Measurements from ENCODE around the gene FAIM2. TPM values are rescaled to one million over a fixed set of nuclear protein-coding genes. Genes with fewer than 3 reads are reported as not detected.
"Not testable (repeated sequence)": the region's sequence is repeated elsewhere in the genome, so short reads cannot be mapped to it uniquely, and the experiment has no call there.

Gene FAIM2
- total RNA-seq, 1 experiment from 2014 or later = 49.8 TPM

DNA sequence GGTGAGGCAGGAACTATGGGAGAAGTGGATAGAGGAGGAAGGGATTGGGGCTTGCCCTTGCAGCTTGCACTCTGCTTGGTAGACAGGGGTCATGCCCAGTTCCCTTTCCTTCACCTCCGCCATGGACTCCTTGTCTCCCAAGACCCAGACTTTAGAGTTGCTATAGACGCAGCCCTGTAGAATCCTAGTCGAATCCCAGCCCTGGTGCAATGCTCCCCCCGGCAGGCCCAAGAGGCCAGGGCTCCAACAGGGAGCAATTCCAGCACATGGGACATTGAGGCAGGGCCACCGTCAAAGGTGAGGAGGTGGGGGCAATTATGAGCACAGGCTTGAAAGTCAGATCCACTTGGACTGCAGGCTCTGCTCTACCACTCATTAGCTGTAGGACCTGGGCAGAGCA is 31.3 kb downstream of the FAIM2 start:
- H3K4me1 ChIP-seq (ENCODE audit: low read length) = peaks cover 81% of the 10 kb centered on the region
- no peaks in the 10 kb centered on the region for H3K79me2 ChIP-seq (ENCODE audit: low read length)
- H4K20me1 ChIP-seq (ENCODE audit: insufficient read depth, low read depth, low read length) = no peaks in the 10 kb centered on the region
- no peaks in the 10 kb centered on the region for H3K36me3 ChIP-seq (ENCODE audit: insufficient read depth, low read length)
- H3K4me2 ChIP-seq (ENCODE audit: low read depth, low read length, poor library complexity, severe bottlenecking) = peak overlapping the region; percentile 52
- peak overlapping the region; percentile 95 for H3K27ac ChIP-seq (ENCODE audit: low read length)
- H2AFZ ChIP-seq (ENCODE audit: low read length) = no peak overlapping the region
- peak overlapping the region; percentile 65 for H3K9ac ChIP-seq (ENCODE audit: low read length)
- H3K9me2 ChIP-seq (replicated peaks; ENCODE audit: insufficient read depth, low read length) = no peaks in the 10 kb centered on the region
- no peaks in the 10 kb centered on the region for H3K27me3 ChIP-seq (ENCODE audit: low read length)
- H3K9me3 ChIP-seq (ENCODE audit: low read length) = no peaks in the 10 kb centered on the region
- peak overlapping the region; percentile 11; the same call in 1 of the 2 replicates for H3K4me3 ChIP-seq (ENCODE audit: low read length)
- DNase-seq = no peak

DNA sequence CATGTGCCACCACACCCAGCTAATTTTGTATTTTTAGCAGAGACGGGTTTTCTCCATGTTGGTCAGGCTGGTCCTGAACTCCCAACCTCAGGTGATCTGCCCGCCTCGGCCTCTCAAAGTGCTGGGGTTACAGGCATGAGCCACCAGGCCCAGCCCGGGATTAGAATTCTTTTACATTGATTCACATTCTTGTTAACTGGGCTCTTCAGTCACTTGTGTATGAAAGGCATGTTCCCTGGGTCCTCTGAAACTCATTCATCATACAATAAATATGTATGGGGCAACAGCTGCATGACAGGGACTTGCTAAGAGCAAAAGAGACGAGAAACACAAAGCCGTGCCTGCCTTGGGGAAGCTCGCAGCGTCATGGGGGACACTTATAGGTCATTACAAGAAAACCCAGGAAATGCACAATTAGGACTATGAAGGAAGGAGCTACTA is 31.9 kb downstream of the FAIM2 start:
- Histone ChIP-seq H3K27ac (ENCODE audit: low read length) (peak overlapping the region; percentile 95), H3K4me1 (ENCODE audit: low read length) (peaks cover 86% of the 10 kb centered on the region), H3K4me2 (ENCODE audit: low read depth, low read length, poor library complexity, severe bottlenecking) (peak overlapping the region; percentile 52), H3K9ac (ENCODE audit: low read length) (peak overlapping the region; percentile 65)
- not testable (repeated sequence) for H3K9me3 ChIP-seq (ENCODE audit: low read length); H3K36me3 ChIP-seq (ENCODE audit: insufficient read depth, low read length); H4K20me1 ChIP-seq (ENCODE audit: insufficient read depth, low read depth, low read length); H3K27me3 ChIP-seq (ENCODE audit: low read length); H3K79me2 ChIP-seq (ENCODE audit: low read length); H3K4me3 ChIP-seq (ENCODE audit: low read length); DNase-seq; H2AFZ ChIP-seq (ENCODE audit: low read length); H3K9me2 ChIP-seq (replicated peaks; ENCODE audit: insufficient read depth, low read length)

DNA sequence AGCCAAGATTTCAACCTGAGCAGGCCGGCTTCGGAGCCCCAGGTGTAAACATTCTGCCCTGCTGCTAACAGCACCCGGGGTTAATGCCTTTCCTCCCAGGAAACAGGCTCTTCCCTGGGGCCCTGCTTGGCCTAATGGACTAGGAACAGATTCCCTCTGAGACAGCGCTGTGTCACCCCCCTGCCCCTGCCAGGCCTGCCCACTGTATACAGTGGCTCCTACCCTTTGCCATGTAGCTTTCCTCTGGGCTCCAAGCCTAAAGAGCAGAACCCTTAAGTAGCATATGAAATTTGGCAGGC is 32.5 kb downstream of the FAIM2 start:
- Histone ChIP-seq H3K4me1 (ENCODE audit: low read length) (peaks cover 88% of the 10 kb centered on the region), H3K4me3 (ENCODE audit: low read length) (no peak overlapping the region), H3K36me3 (ENCODE audit: insufficient read depth, low read length) (no peaks in the 10 kb centered on the region), H3K9me2 (replicated peaks; ENCODE audit: insufficient read depth, low read length) (no peaks in the 10 kb centered on the region), H3K79me2 (ENCODE audit: low read length) (no peaks in the 10 kb centered on the region), H3K27me3 (ENCODE audit: low read length) (no peaks in the 10 kb centered on the region), H2AFZ (ENCODE audit: low read length) (no peak overlapping the region), H3K4me2 (ENCODE audit: low read depth, low read length, poor library complexity, severe bottlenecking) (no peak overlapping the region), H3K9ac (ENCODE audit: low read length) (peak overlapping the region; percentile 79), H3K27ac (ENCODE audit: low read length) (peak overlapping the region; percentile 95), H3K9me3 (ENCODE audit: low read length) (no peaks in the 10 kb centered on the region), H4K20me1 (ENCODE audit: insufficient read depth, low read depth, low read length) (no peaks in the 10 kb centered on the region)
- no peak for DNase-seq

DNA sequence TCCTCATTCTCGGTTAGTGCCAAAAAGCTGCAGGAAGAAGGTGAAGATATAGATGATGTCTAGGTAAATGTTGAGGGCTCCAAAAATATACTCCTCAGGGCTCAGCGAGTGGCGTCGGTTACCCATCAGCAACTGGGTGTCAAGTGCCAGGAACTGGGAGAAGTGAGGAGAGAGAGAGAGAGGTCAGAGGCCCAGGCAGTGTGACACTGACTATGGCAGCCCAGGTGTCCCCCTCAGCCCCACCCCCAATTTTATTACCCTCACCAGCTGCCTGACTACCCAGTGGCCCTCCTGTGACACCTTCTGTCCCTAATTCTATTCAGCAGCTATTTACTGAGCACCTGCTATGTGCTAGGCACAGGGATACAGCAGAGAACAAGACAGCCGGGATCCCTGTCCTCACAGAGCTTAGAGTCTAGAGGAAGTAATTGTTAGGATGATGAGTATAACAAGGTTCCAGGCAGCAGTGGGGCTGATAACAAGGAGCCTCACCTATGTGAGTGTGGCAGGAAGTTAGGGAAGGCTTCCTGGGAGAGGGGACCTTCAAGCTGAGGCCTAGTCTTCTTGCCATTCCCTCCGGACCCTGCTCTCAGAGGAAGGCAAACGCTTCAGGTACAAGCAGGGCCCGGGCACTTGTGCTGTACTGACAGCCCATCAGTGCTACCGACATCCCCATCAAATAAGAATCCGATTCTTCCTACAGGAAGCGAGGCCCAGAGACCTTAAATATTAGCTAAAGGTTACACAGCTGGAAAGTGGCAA is 33.0 kb downstream of the FAIM2 start:
- Histone ChIP-seq H3K4me2 (ENCODE audit: low read depth, low read length, poor library complexity, severe bottlenecking) (peak overlapping the region; percentile 66), H3K27ac (ENCODE audit: low read length) (peak overlapping the region; percentile 95), H3K9me2 (replicated peaks; ENCODE audit: insufficient read depth, low read length) (no peaks in the 10 kb centered on the region), H3K9me3 (ENCODE audit: low read length) (no peaks in the 10 kb centered on the region), H4K20me1 (ENCODE audit: insufficient read depth, low read depth, low read length) (no peaks in the 10 kb centered on the region), H3K36me3 (ENCODE audit: insufficient read depth, low read length) (no peaks in the 10 kb centered on the region), H3K79me2 (ENCODE audit: low read length) (no peaks in the 10 kb centered on the region), H3K4me3 (ENCODE audit: low read length) (peak overlapping the region; percentile 54), H3K27me3 (ENCODE audit: low read length) (no peaks in the 10 kb centered on the region), H3K4me1 (ENCODE audit: low read length) (peaks cover 88% of the 10 kb centered on the region), H2AFZ (ENCODE audit: low read length) (no peak overlapping the region), H3K9ac (ENCODE audit: low read length) (peak overlapping the region; percentile 79)
- peak; percentile 75 for DNase-seq

DNA sequence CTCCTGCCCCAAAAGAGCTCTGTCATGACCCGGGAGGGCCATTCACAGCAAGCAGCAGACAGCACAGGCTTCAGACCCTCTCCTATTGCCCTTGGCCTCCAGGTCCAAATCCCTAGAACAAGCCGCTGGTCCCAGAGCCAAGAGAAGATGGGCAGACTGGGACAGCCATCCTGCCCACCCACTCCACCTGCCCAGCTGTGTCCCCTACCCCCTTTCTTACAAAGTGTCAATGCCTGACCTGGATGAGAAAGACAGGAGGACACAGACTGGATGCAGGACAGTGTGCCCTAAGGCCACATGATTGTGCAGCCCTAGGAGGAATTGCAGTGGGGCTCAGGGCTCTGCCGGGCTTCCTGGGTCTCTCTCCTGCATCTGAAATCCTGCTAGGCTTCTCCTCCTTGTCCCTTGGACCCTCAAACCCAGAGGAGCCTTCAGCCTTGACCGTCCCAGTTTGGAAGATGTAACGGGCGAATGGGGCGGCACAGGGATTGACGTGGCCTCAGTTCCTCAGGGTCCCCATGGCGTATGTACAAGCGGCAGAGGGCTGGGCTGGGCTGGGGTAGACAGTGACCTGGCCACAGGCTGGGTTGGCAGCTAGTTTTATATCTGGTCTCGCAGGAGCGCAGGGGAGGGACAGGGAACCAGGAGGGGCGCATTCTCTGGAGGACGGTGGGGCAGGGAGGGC is 33.7 kb downstream of the FAIM2 start:
- Histone ChIP-seq H3K9ac (ENCODE audit: low read length) (peak overlapping the region; percentile 79), H3K36me3 (ENCODE audit: insufficient read depth, low read length) (no peaks in the 10 kb centered on the region), H3K4me2 (ENCODE audit: low read depth, low read length, poor library complexity, severe bottlenecking) (peak overlapping the region; percentile 66), H3K9me2 (replicated peaks; ENCODE audit: insufficient read depth, low read length) (no peaks in the 10 kb centered on the region), H4K20me1 (ENCODE audit: insufficient read depth, low read depth, low read length) (no peaks in the 10 kb centered on the region), H3K4me3 (ENCODE audit: low read length) (peak overlapping the region; percentile 54), H2AFZ (ENCODE audit: low read length) (no peak overlapping the region), H3K4me1 (ENCODE audit: low read length) (peaks cover 83% of the 10 kb centered on the region), H3K27me3 (ENCODE audit: low read length) (no peaks in the 10 kb centered on the region), H3K79me2 (ENCODE audit: low read length) (no peaks in the 10 kb centered on the region), H3K9me3 (ENCODE audit: low read length) (no peaks in the 10 kb centered on the region), H3K27ac (ENCODE audit: low read length) (peak overlapping the region; percentile 95)
- no peak for DNase-seq

DNA sequence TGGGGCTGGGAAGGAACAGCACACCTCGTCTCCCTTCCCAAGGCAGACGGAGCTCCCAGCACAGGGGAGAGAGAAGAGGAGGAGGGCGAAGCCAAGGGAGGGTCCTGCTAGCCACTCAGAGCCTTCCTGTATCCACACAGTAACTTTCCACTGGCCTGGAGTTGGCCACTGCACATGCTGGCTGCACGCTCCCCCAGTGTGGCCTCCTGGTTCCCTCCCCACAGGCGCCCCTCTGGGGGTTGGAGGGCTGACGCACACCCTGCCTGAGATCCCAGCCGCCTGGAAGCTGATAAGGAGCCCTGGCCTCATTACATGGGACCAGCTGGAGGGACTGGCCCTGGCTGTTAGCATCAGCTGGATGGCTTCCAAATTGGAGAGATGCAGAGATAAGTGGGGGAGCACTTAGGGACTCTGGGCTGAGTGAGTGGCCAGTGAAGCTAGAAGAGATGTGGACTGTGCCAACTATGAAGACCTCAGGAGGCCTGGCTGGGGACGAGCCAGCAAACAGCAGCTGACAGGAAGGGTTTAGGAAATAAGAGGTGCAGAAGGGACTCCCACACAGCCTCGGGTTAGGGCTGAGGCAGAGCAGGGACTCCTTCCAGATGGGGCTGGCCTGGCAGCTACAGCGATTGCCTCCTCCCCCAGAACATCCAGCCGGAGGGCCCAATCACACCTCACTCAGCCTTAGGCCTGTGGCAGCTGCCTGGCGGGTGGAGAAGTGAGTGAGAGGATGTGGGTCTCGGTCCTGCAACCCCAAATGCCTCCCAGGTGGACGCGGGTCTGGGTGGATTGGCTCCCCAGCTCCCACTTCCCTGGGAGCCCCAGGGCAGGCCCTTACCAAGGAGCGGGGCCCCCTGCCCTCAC is 34.5 kb downstream of the FAIM2 start:
- H3K4me1 ChIP-seq (ENCODE audit: low read length) = peaks cover 76% of the 10 kb centered on the region
- H2AFZ ChIP-seq (ENCODE audit: low read length) = no peak overlapping the region
- H3K9me3 ChIP-seq (ENCODE audit: low read length) = no peaks in the 10 kb centered on the region
- H3K9me2 ChIP-seq (replicated peaks; ENCODE audit: insufficient read depth, low read length) = no peaks in the 10 kb centered on the region
- peak overlapping the region; percentile 54 for H3K4me3 ChIP-seq (ENCODE audit: low read length)
- H3K36me3 ChIP-seq (ENCODE audit: insufficient read depth, low read length) = no peaks in the 10 kb centered on the region
- H3K4me2 ChIP-seq (ENCODE audit: low read depth, low read length, poor library complexity, severe bottlenecking) = peak overlapping the region; percentile 66
- peak; percentile 86 for DNase-seq
- H3K9ac ChIP-seq (ENCODE audit: low read length) = peak overlapping the region; percentile 79
- no peaks in the 10 kb centered on the region for H3K27me3 ChIP-seq (ENCODE audit: low read length)
- peak overlapping the region; percentile 95 for H3K27ac ChIP-seq (ENCODE audit: low read length)
- H4K20me1 ChIP-seq (ENCODE audit: insufficient read depth, low read depth, low read length) = no peaks in the 10 kb centered on the region
- no peaks in the 10 kb centered on the region for H3K79me2 ChIP-seq (ENCODE audit: low read length)

DNA sequence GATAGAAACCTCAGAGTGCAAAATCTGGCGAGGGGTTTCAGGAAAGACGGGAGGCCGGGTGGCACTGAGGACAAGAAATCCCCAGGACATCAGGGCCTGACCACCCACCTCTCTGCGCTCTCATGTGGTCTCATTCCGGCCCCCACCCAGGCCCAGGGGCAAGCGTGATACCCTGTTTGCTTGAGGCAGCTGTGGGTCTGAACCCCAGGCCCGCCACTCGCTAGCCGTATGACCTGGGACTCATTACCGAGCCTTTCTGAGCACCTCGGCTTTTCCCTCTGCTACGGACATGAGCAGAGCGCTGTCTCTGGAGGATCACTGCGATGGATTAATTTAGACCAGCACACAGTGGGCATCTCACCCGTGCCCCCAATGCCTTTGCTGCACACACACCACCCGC is 35.3 kb downstream of the FAIM2 start:
- H4K20me1 ChIP-seq (ENCODE audit: insufficient read depth, low read depth, low read length) = no peaks in the 10 kb centered on the region
- no peaks in the 10 kb centered on the region for H3K79me2 ChIP-seq (ENCODE audit: low read length)
- no peaks in the 10 kb centered on the region for H3K36me3 ChIP-seq (ENCODE audit: insufficient read depth, low read length)
- no peaks in the 10 kb centered on the region for H3K27me3 ChIP-seq (ENCODE audit: low read length)
- peak overlapping the region; percentile 66 for H3K4me2 ChIP-seq (ENCODE audit: low read depth, low read length, poor library complexity, severe bottlenecking)
- H3K9me2 ChIP-seq (replicated peaks; ENCODE audit: insufficient read depth, low read length) = no peaks in the 10 kb centered on the region
- DNase-seq = no peak
- H2AFZ ChIP-seq (ENCODE audit: low read length) = no peak overlapping the region
- peak overlapping the region; percentile 95 for H3K27ac ChIP-seq (ENCODE audit: low read length)
- H3K9me3 ChIP-seq (ENCODE audit: low read length) = no peaks in the 10 kb centered on the region
- H3K9ac ChIP-seq (ENCODE audit: low read length) = peak overlapping the region; percentile 79
- H3K4me1 ChIP-seq (ENCODE audit: low read length) = peaks cover 68% of the 10 kb centered on the region
- H3K4me3 ChIP-seq (ENCODE audit: low read length) = no peak overlapping the region
